ENCODE measurements around the gene ZC3H4.
"Not testable (repeated sequence)": the region's sequence is repeated elsewhere in the genome, so short reads cannot be mapped to it uniquely, and the experiment has no call there.

The ZC3H4 gene

DNA sequence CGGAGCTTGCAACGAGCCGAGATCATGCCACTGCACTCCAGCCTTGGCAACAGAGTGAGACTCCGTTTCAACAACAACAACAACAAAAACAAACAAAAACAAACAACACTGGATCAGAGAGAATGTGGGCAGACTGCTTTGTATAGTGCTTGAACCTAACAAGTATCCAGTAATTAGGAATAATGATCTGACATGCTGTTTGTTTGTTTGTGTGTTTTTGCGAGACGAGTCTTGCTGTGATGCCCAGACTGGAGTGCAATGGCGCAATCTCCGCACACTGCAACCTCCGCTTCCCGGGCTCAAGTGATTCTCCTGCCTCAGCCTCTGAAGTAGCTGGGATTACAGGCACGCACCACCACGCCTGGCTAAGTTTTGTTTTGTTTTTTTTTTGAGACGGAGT, 31.1 kb upstream of the ZC3H4 start:
- no peak for DNase-seq (ENCODE audit: low spot score)
- TF ChIP-seq, protein P1, sequence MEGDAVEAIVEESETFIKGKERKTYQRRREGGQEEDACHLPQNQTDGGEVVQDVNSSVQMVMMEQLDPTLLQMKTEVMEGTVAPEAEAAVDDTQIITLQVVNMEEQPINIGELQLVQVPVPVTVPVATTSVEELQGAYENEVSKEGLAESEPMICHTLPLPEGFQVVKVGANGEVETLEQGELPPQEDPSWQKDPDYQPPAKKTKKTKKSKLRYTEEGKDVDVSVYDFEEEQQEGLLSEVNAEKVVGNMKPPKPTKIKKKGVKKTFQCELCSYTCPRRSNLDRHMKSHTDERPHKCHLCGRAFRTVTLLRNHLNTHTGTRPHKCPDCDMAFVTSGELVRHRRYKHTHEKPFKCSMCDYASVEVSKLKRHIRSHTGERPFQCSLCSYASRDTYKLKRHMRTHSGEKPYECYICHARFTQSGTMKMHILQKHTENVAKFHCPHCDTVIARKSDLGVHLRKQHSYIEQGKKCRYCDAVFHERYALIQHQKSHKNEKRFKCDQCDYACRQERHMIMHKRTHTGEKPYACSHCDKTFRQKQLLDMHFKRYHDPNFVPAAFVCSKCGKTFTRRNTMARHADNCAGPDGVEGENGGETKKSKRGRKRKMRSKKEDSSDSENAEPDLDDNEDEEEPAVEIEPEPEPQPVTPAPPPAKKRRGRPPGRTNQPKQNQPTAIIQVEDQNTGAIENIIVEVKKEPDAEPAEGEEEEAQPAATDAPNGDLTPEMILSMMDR (IDR thresholded peaks at IDR 0.05) = no peak
- H3K27ac ChIP-seq = no peak overlapping the region
- H3K4me3 ChIP-seq = no peak overlapping the region

GRCh38 chr19:47143322-47144073, 29.9 kb upstream of the ZC3H4 start:
- Histone ChIP-seq H3K27ac (no peak overlapping the region), H3K4me3 (no peak overlapping the region)
- TF ChIP-seq, protein P1 (IDR thresholded peaks at IDR 0.05) = no peak
- no peak for DNase-seq (ENCODE audit: low spot score)

GRCh38 chr19:47142779-47143178, 29.2 kb upstream of the ZC3H4 start:
- TF ChIP-seq, protein P1 (IDR thresholded peaks at IDR 0.05) = no peak
- no peak for DNase-seq (ENCODE audit: low spot score)
- Histone ChIP-seq H3K27ac (no peak overlapping the region), H3K4me3 (no peak overlapping the region)

GRCh38 chr19:47141695-47142094, 28.1 kb upstream of the ZC3H4 start:
- DNase-seq (ENCODE audit: low spot score) = no peak
- TF ChIP-seq, protein P1 (IDR thresholded peaks at IDR 0.05) = no peak
- no peak overlapping the region for H3K27ac ChIP-seq
- H3K4me3 ChIP-seq = no peak overlapping the region

DNA sequence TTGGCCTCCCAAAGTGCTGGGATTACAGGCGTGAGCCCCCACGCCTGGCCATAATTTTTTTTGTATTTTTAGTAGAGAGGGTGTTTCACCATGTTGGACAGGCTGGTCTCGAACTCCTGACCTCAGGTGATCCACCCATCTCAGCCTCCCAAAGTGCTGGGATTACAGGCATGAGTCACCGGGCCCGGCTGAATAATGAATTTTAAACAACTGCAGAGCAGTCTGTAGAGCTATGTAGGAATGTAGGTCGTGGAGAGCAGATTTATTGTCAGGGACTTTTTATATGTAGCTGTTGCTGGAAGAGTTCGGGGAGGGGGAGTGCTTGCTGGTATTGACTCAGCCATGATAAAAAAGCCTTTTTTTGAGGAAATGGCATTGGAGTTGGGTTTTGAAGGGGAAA, 27.7 kb upstream of the ZC3H4 start:
- not testable (repeated sequence) for H3K4me3 ChIP-seq; DNase-seq (ENCODE audit: low spot score); H3K27ac ChIP-seq

- TF ChIP-seq, protein P1 (IDR thresholded peaks at IDR 0.05) = no peak
- Histone ChIP-seq H3K27ac (no peak overlapping the region), H3K4me3 (no peak overlapping the region)
- DNase-seq (ENCODE audit: low spot score) = no peak
Measured at GRCh38 chr19:47135156-47135555, 21.6 kb upstream of the ZC3H4 start.

GRCh38 chr19:47134545-47134944, 21.0 kb upstream of the ZC3H4 start:
- no peak for DNase-seq (ENCODE audit: low spot score)
- no peak overlapping the region for H3K27ac ChIP-seq
- TF ChIP-seq, protein P1 (IDR thresholded peaks at IDR 0.05) = no peak
- no peak overlapping the region for H3K4me3 ChIP-seq
